Trophoblast cell (in vitro differentiated cells and primary cell): ENCODE measurements around the gene ASS1.

Source experiments
- DNase-seq, 2 donors: peaks; one replicate each; pipeline ENCODE4 v3.0.0-alpha.2; 2016
- H2AFZ ChIP-seq: 2 replicates; pipeline ENCODE4 v1.6.1; 2013; ENCODE audit warnings: low read length, moderate library complexity, mild to moderate bottlenecking; ENCODE audit not compliant: insufficient read depth, poor library complexity
- H2AK5ac ChIP-seq: 2 replicates; pipeline ENCODE4 v1.6.1; 2013; ENCODE audit warnings: mild to moderate bottlenecking, low read length
- H2BK120ac ChIP-seq: 2 replicates; pipeline ENCODE4 v1.6.1; 2013; ENCODE audit warnings: low read length, mild to moderate bottlenecking, moderate library complexity; ENCODE audit not compliant: insufficient read depth, poor library complexity
- H2BK12ac ChIP-seq: 2 replicates; pipeline ENCODE4 v1.6.1; 2013; ENCODE audit warnings: mild to moderate bottlenecking, low read length, moderate library complexity
- H2BK5ac ChIP-seq: 2 replicates; pipeline ENCODE4 v1.6.1; 2013; ENCODE audit warnings: low read length, low read depth, moderate library complexity, mild to moderate bottlenecking; ENCODE audit not compliant: poor library complexity
- H3K14ac ChIP-seq: 2 replicates; pipeline ENCODE4 v1.6.1; 2013; ENCODE audit warnings: mild to moderate bottlenecking, low read length
- H3K18ac ChIP-seq: 2 replicates; pipeline ENCODE4 v1.6.1; 2013; ENCODE audit warnings: mild to moderate bottlenecking, low read length
- H3K23ac ChIP-seq: 2 replicates; pipeline ENCODE4 v1.6.1; 2013; ENCODE audit warnings: low read length
- H3K27ac ChIP-seq: 2 replicates; pipeline ENCODE4 v1.5.1; 2013; ENCODE audit warnings: low read depth, mild to moderate bottlenecking, inconsistent platforms, low read length, moderate library complexity
- H3K27me3 ChIP-seq: 2 replicates; pipeline ENCODE4 v1.6.1; 2013; ENCODE audit warnings: inconsistent platforms, mild to moderate bottlenecking, low read length, moderate library complexity; ENCODE audit not compliant: insufficient read depth
- H3K36me3 ChIP-seq, 2 experiments: 1 replicate in 1 of 2; 2 replicates in 1 of 2; pipeline ENCODE4 v1.6.1; 2013; ENCODE audit warnings: low read length in 2 of 2, mild to moderate bottlenecking in 2 of 2, moderate library complexity in 1 of 2; ENCODE audit not compliant: insufficient read depth in 2 of 2, control insufficient read depth in 1 of 2
- H3K4ac ChIP-seq: 2 replicates; pipeline ENCODE4 v1.6.1; 2013; ENCODE audit warnings: low read depth, mild to moderate bottlenecking, low read length, moderate library complexity
- H3K4me1 ChIP-seq, 2 experiments: 1 replicate in 1 of 2; 2 replicates in 1 of 2; pipeline ENCODE4 v1.6.1; 2013; ENCODE audit warnings: low read length in 2 of 2, mild to moderate bottlenecking in 2 of 2, moderate library complexity in 1 of 2; ENCODE audit not compliant: insufficient read depth in 2 of 2, control insufficient read depth in 1 of 2
- H3K4me2 ChIP-seq: 2 replicates; pipeline ENCODE4 v1.6.1; 2013; ENCODE audit warnings: inconsistent platforms, mild to moderate bottlenecking, low read length, moderate library complexity
- H3K4me3 ChIP-seq: 2 replicates; pipeline ENCODE4 v1.5.1; 2013; ENCODE audit warnings: mild to moderate bottlenecking, low read depth, low read length, inconsistent platforms
- H3K79me1 ChIP-seq: one replicate; pipeline ENCODE4 v1.6.1; 2013; ENCODE audit warnings: low read length
- H3K79me2 ChIP-seq: 2 replicates; pipeline ENCODE4 v1.6.1; 2013; ENCODE audit warnings: low read length, mild to moderate bottlenecking; ENCODE audit not compliant: control insufficient read depth, insufficient read depth, poor library complexity
- H3K9ac ChIP-seq: 2 replicates; pipeline ENCODE4 v1.6.1; 2013; ENCODE audit warnings: mild to moderate bottlenecking, low read length
- H3K9me3 ChIP-seq: 2 replicates; pipeline ENCODE4 v1.6.1; 2013; ENCODE audit warnings: low read depth, mild to moderate bottlenecking, control low read depth, inconsistent platforms, low read length; ENCODE audit not compliant: insufficient read depth
- H4K12ac ChIP-seq: 2 replicates; pipeline ENCODE4 v1.6.1; 2013; ENCODE audit warnings: low read depth, mild to moderate bottlenecking, low read length, moderate library complexity
- H4K8ac ChIP-seq: 2 replicates; pipeline ENCODE4 v1.6.1; 2013; ENCODE audit warnings: low read depth, mild to moderate bottlenecking, low read length, moderate library complexity
- H4K91ac ChIP-seq: one replicate; pipeline ENCODE4 v1.6.1; 2013; ENCODE audit warnings: low read depth, mild to moderate bottlenecking, low read length, moderate library complexity
- WGBS: extraction: QIAGEN DNeasy Blood & Tissue Kit; methylation state at CpG from one replicate; pipeline ENCODE4 v1.1.7; 2013; ENCODE audit warnings: missing lambda C conversion rate; ENCODE audit not compliant: insufficient read length, insufficient coverage; ENCODE audit errors: extremely low coverage; 5-methylcytosine and 5-hydroxymethylcytosine counted together

The ASS1 gene

DNA sequence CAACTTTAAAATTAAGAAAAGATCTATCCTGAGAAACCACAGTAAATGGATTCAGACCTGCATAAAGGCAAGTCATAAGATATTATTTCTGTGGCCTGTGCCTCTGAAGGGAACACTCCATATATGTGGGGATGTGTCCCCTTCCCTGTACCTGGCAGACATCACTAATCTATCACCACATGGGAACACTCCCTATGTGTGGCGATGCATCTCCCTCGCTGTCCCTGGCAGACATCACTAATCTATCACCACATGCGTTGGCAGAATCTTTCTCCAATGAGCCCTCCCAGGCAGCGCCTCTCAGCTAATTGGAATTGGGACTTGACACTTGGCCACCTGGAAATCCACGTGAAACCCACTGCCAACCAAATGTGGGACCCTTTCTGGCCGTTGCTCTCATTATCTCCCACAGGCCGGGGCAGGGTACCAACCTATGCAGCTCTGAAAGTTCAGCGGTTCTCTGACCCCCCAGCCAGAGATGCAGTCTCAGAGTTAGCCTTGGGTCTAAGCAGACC lies 25.2 kb upstream of the ASS1 start:
- Histone ChIP-seq H2BK5ac (no peak overlapping the region), H3K14ac (no peak overlapping the region), H3K9ac (no peak overlapping the region), H3K27me3 (no peaks in the 10 kb centered on the region), H3K4me3 (no peak overlapping the region), H4K12ac (no peak overlapping the region), H2BK12ac (no peak overlapping the region), H4K91ac (no peak overlapping the region), H2AFZ (no peak overlapping the region), H3K79me2 (no peaks in the 10 kb centered on the region), H3K9me3 (peaks cover 3% of the 10 kb centered on the region), H3K18ac (no peak overlapping the region), H3K4ac (no peak overlapping the region), H3K79me1 (no peaks in the 10 kb centered on the region), H3K23ac (no peak overlapping the region), H4K8ac (no peak overlapping the region), H3K4me2 (no peak overlapping the region), H3K4me1 (peaks cover 4 to 5% of the 10 kb centered on the region in 2 experiments), H3K36me3 (no peaks in the 10 kb centered on the region), H2BK120ac (no peak overlapping the region), H2AK5ac (no peak overlapping the region), H3K27ac (no peak overlapping the region)
- no peak for DNase-seq
- no CpG with 5 or more reads among the region's 8 CpGs for WGBS

DNA sequence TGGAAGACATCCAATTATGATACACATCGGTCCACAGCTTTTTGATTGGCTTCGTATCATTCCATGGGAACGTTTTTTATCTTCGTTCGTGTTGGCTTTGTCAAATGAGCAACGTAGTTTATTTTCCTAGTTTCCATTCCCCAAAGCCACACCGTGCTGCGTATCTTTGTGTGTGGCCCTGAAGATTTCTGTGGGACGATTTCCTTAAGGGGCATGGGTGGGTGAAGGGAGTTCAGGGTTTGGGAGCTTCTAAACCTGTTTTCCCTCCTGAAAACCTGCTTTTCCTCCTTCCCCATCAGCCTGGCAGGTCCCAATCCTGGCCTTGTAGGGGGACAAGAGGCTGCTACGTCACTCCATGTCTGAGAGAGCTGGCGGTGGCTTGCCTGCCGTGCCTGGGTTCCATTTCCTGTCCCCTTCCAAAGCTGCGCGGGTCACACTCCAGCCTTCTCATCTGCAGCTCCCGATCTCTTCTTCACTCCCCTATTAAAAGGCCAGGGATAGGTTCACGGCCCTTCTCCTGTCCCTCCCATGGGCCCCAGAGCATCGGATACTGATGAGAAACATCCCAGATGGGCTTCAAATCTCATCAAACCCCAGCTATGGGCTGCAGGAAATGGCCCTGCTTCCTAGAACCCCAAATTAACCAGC lies 23.5 kb upstream of the ASS1 start:
- Histone ChIP-seq H2BK12ac (no peak overlapping the region), H3K4ac (no peak overlapping the region), H2AFZ (no peak overlapping the region), H2AK5ac (no peak overlapping the region), H3K9me3 (peaks cover 3% of the 10 kb centered on the region), H3K4me1 (peaks cover 4 to 5% of the 10 kb centered on the region in 2 experiments), H3K18ac (no peak overlapping the region), H3K4me3 (no peak overlapping the region), H3K23ac (no peak overlapping the region), H4K12ac (no peak overlapping the region), H4K8ac (no peak overlapping the region), H3K9ac (no peak overlapping the region), H4K91ac (no peak overlapping the region), H3K79me2 (no peaks in the 10 kb centered on the region), H2BK120ac (no peak overlapping the region), H3K79me1 (no peaks in the 10 kb centered on the region), H3K36me3 (no peaks in the 10 kb centered on the region), H3K27me3 (no peaks in the 10 kb centered on the region), H2BK5ac (no peak overlapping the region), H3K14ac (no peak overlapping the region), H3K4me2 (no peak overlapping the region), H3K27ac (no peak overlapping the region)
- no CpG with 5 or more reads among the region's 17 CpGs for WGBS
- DNase-seq, result no peak

DNA sequence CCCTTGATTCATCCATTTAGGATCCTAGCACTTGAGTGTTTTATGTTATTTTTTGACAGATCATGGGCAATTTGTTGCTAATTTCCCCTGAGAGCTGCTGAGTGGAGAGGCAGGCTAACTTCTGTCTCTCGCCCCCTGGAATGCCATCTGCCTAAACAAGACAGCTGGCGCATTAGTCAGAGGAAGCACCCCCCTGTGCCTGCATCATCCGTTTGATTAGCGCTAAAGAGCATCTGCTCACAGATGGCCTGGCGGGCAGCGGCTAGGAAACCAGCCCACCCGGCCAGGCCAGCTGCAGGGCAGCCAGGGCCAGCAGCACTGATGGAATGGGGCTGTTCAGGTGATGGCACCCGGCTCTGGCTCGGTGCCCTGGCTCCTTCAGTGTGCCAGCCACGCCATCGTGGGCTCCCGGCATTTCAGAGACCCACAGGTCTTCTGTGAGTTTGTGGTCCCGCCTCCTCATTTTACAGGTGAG lies 22.9 kb upstream of the ASS1 start:
- WGBS, result no CpG with 5 or more reads among the region's 13 CpGs
- DNase-seq, result no peak
- no peak overlapping the region for H3K4ac ChIP-seq
- no peak overlapping the region for H3K4me3 ChIP-seq
- H3K79me1 ChIP-seq, result no peaks in the 10 kb centered on the region
- H3K9ac ChIP-seq, result no peak overlapping the region
- no peak overlapping the region for H3K27ac ChIP-seq
- H3K4me2 ChIP-seq, result no peak overlapping the region
- H4K8ac ChIP-seq, result no peak overlapping the region
- no peaks in the 10 kb centered on the region for H3K36me3 ChIP-seq
- H3K18ac ChIP-seq, result no peak overlapping the region
- H2BK12ac ChIP-seq, result no peak overlapping the region
- H2AK5ac ChIP-seq, result no peak overlapping the region
- H3K14ac ChIP-seq, result no peak overlapping the region
- no peaks in the 10 kb centered on the region for H3K27me3 ChIP-seq
- H3K9me3 ChIP-seq, result peaks cover 3% of the 10 kb centered on the region
- no peak overlapping the region for H4K91ac ChIP-seq
- no peak overlapping the region for H2BK5ac ChIP-seq
- H2AFZ ChIP-seq, result no peak overlapping the region
- no peak overlapping the region for H4K12ac ChIP-seq
- no peaks in the 10 kb centered on the region for H3K79me2 ChIP-seq
- H3K4me1 ChIP-seq, result peaks cover 4 to 5% of the 10 kb centered on the region in 2 experiments
- no peak overlapping the region for H3K23ac ChIP-seq
- H2BK120ac ChIP-seq, result no peak overlapping the region

DNA sequence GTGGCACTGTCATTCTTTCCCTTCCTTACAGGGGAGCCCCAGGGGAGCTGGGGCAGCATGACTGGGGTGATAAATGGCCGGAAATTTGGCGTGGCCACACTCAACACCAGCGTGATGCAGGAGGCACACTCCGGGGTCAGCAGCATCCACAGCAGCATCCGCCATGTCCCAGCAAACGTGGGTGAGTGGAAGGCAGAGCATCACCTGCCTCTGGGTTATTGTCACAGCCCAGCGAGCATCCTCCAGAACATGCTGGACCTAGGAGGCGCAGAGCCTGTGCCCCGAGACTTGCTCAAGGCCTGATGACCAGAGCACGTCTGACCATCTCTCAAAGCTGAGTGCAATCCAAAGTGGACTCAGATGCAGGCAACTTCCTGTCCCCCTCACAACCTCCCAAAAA lies 22.2 kb upstream of the ASS1 start:
- no peak overlapping the region for H4K8ac ChIP-seq
- DNase-seq, result no peak
- no peak overlapping the region for H2BK5ac ChIP-seq
- WGBS, result no CpG with 5 or more reads among the region's 10 CpGs
- H2AFZ ChIP-seq, result no peak overlapping the region
- no peak overlapping the region for H3K9ac ChIP-seq
- no peaks in the 10 kb centered on the region for H3K36me3 ChIP-seq
- H3K27ac ChIP-seq, result no peak overlapping the region
- H3K4me1 ChIP-seq, result peaks cover 4 to 5% of the 10 kb centered on the region in 2 experiments
- no peak overlapping the region for H3K14ac ChIP-seq
- no peak overlapping the region for H4K91ac ChIP-seq
- no peak overlapping the region for H3K4ac ChIP-seq
- no peaks in the 10 kb centered on the region for H3K79me1 ChIP-seq
- H4K12ac ChIP-seq, result no peak overlapping the region
- no peak overlapping the region for H2BK12ac ChIP-seq
- H3K4me2 ChIP-seq, result no peak overlapping the region
- no peak overlapping the region for H3K18ac ChIP-seq
- peaks cover 3% of the 10 kb centered on the region for H3K9me3 ChIP-seq
- H2AK5ac ChIP-seq, result no peak overlapping the region
- no peak overlapping the region for H2BK120ac ChIP-seq
- no peak overlapping the region for H3K23ac ChIP-seq
- H3K27me3 ChIP-seq, result no peaks in the 10 kb centered on the region
- no peak overlapping the region for H3K4me3 ChIP-seq
- H3K79me2 ChIP-seq, result no peaks in the 10 kb centered on the region
